BLaER1 treated with 17β-estradiol and CSF1 and Interleukin-3, amounts not matched to agents 10 nM and 100 nM (cell line): Measurements from ENCODE around the gene SLC38A8.
A peak's percentile ranks its signal among the peaks of the same experiment; 100 is the strongest.

ENCODE experiments used
- H3K27ac ChIP-seq, 11 experiments: shearing (Covaris generic); formaldehyde crosslinking; 2 replicates each; pipeline ENCODE4 v1.8.1; 2022
- H3K27me3 ChIP-seq, 11 experiments: shearing (Covaris generic); formaldehyde crosslinking; 2 replicates each; pipeline ENCODE4 v1.8.1; 2022
- H3K36me3 ChIP-seq, 11 experiments: shearing (Covaris generic); formaldehyde crosslinking; 2 replicates each; pipeline ENCODE4 v1.8.1; 2022
- H3K4me1 ChIP-seq, 10 experiments: shearing (Covaris generic); formaldehyde crosslinking; 2 replicates each; pipeline ENCODE4 v1.8.1; 2022
- H3K4me2 ChIP-seq, 11 experiments: shearing (Covaris generic); formaldehyde crosslinking; 2 replicates each; pipeline ENCODE4 v1.8.1; 2022
- H3K4me3 ChIP-seq, 10 experiments: shearing (Covaris generic); formaldehyde crosslinking; 2 replicates each; pipeline ENCODE4 v1.8.1; 2022
- H3K9ac ChIP-seq, 11 experiments: shearing (Covaris generic); formaldehyde crosslinking; 2 replicates each; pipeline ENCODE4 v1.8.1; 2022
- H3K9me3 ChIP-seq, 11 experiments: shearing (Covaris generic); formaldehyde crosslinking; replicated peaks in 1 of 11; 2 replicates each; pipeline ENCODE4 v1.8.1; 2022
- H4K20me1 ChIP-seq, 11 experiments: shearing (Covaris generic); formaldehyde crosslinking; 2 replicates each; pipeline ENCODE4 v1.8.1; 2022
- Cebpa-rat ChIP-seq, 11 experiments: shearing (Covaris generic); IDR thresholded peaks; 2 replicates each; pipeline ENCODE4 v1.8.1; 2022

Gene SLC38A8

DNA sequence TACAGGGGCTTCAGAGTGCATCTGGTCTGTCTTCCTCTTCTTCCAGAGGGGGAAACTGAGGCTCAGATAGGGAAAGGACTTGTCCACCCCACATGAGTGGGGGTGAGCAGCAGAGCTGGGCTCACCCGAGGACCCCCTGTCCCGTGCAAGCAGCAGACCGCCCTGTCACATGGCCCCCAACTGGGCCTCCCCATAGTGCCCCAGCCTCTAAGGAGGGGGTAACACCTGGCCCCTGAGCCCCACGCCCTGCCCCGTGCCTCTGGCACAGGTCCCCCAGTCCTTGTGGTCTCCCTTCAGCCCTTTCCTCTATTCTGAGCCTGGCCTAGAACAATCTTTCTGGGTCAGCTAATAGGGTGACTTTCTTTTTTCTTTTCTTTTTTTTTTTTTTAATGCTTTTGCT is 81.0 kb downstream of the SLC38A8 start:
- H3K4me3 ChIP-seq: no peak overlapping the region
- H3K9ac ChIP-seq: no peak overlapping the region; a peak in 1 of 22 replicates
- no peak overlapping the region for H3K27ac ChIP-seq
- H4K20me1 ChIP-seq: no peaks in the 10 kb centered on the region; a peak in 1 of 22 replicates
- peaks cover 0 to 20% (median 0%) of the 10 kb centered on the region in 10 experiments; a peak in 8 of 20 replicates for H3K4me1 ChIP-seq
- no peak overlapping the region for H3K4me2 ChIP-seq
- no peaks in the 10 kb centered on the region for H3K27me3 ChIP-seq
- TF ChIP-seq Cebpa-rat (IDR thresholded peaks at IDR 0.05): no peak
- no peaks in the 10 kb centered on the region for H3K9me3 ChIP-seq
- H3K36me3 ChIP-seq: peaks cover 0 to 9% (median 0%) of the 10 kb centered on the region in 11 experiments; a peak in 3 of 22 replicates

DNA sequence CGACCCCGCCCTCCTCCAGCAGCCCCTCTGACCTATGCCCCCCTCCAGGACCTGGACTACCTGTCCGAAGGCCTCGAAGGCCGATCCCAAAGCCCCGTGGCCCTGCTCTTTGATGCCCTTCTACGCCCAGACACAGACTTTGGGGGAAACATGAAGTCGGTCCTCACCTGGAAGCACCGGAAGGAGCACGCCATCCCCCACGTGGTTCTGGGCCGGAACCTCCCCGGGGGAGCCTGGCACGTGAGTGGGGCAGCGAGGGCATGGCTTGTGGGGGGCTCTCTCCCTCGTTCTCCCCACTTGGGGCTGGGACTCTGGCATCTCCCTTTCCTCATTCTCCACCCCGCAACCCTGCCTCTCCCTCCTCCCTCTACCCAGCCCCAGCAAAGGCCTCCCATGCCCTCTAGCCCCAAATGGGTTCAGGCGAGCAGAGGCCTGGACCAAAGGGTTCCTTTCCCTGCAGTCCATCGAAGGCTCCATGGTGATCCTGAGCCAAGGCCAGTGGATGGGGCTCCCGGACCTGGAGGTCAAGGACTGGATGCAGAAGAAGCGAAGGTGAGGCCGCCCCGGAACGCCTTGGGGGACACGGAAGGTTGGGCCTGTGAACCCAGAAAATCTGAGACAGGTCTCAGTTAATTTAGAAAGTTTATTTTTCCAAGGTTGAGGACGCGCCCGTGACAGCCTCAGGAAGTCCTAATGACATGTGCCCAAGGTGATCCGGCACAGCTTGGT is 81.9 kb downstream of the SLC38A8 start:
- no peak for TF ChIP-seq Cebpa-rat (IDR thresholded peaks at IDR 0.05)
- peak overlapping the region in 3 of 11 experiments; percentile 40 to 68 (median 58); a peak in 6 of 22 replicates for H3K4me2 ChIP-seq
- H3K27ac ChIP-seq: no peak overlapping the region
- peaks cover 0 to 9% (median 0%) of the 10 kb centered on the region in 11 experiments; a peak in 3 of 22 replicates for H3K36me3 ChIP-seq
- peaks cover 0 to 2% (median 0%) of the 10 kb centered on the region in 11 experiments; a peak in 1 of 22 replicates for H4K20me1 ChIP-seq
- peaks cover 0 to 5% (median 0%) of the 10 kb centered on the region in 11 experiments; a peak in 6 of 22 replicates for H3K27me3 ChIP-seq
- no peak overlapping the region for H3K9ac ChIP-seq
- H3K4me1 ChIP-seq: peaks cover 0 to 20% (median 0%) of the 10 kb centered on the region in 10 experiments; a peak in 8 of 20 replicates
- H3K9me3 ChIP-seq: no peaks in the 10 kb centered on the region
- no peak overlapping the region for H3K4me3 ChIP-seq
